ENCODE data around the gene SYPL2.
"Not testable (repeated sequence)": the region's sequence is repeated elsewhere in the genome, so short reads cannot be mapped to it uniquely, and the experiment has no call there.

Gene SYPL2

DNA sequence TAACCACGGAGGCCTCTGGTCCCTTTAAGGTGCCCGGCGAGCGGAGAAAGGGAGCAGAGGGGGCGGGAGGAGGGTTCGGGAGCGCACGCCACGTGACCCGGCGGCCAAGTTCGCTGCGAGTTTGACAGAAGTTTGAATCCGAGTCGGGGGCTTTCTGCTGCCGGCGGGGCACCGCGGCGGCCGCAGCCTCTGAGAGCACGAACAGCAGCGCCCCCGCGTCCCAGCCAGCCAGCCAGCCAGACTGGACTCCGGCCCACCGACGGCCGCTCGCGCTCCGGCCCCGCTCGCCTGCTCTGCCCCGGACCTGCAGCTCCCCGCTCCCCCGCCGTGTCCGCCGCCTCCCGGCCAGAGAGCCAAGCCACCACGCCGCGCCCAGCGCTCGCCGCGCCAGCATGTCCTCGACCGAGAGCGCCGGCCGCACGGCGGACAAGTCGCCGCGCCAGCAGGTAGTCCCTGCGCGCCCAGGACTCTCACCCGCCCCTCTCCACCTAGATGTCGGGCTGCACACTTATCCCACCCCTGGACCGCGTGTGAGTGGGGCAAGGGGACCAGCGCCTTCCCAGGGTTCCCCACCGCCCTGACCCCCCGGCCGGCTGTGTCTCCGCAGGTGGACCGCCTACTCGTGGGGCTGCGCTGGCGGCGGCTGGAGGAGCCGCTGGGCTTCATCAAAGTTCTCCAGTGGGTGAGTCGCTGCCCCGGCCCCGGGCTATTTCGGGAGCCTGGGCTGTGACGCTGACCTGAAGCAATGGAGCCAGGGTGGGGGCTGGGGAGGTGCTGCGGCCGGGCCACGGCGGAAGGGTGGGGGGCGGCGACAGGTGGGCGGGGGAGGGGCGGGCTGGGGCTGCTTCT is at the start of gene SYPL2:
TSS of gene SYPL2 (plus strand) at position 95 of the 849 bp plus-strand sequence. CDS start at position 393, 298 bp downstream.
- DNase-seq (ENCODE audit: low read depth): no peak

GRCh38 chr1:109423498-109423897 is 42.8 kb upstream of the SYPL2 start:
- DNase-seq (ENCODE audit: low read depth): no peak

DNA sequence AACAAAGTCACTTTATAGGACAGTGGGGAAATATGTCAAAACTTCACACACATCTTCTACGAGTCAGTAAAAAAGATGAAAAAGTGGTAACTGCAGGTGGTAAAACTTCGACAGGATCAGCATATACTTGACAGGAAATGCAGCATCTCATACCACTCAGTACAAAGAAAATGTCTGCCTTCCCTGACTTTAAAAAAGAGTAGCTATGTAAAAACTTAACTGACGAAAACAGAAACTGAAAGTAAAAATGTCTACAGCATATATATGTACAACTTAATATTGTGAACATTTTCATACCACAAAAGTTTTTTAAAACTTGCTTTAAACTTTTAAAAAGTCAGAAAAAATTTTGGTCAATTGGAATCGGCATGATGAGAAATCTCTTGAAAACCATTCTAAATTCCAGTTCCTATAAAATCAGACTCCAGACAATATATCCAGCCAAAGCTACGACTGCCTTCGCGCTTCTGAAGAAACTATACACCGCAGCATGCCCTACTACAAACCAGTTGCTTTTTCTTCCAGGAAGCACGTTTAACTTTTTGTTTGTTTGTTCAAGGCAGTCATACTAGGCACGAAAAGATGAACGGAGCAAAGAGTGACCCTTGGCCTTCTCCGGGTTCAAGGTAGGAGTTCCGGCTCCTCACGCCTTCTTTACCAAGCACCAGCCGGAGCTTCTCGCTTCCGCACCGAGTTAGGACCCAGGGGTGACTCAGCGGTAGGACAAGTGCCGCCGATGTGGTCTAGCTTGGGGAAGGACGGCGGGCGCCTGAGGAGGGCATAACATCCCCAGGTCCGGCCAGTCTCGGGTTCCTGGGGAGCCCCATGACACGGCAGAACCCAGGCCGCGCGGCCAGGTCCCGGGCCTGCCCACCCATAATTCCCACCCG is 40.7 kb upstream of the SYPL2 start:
- DNase-seq (ENCODE audit: low read depth): peak; percentile 31

DNA sequence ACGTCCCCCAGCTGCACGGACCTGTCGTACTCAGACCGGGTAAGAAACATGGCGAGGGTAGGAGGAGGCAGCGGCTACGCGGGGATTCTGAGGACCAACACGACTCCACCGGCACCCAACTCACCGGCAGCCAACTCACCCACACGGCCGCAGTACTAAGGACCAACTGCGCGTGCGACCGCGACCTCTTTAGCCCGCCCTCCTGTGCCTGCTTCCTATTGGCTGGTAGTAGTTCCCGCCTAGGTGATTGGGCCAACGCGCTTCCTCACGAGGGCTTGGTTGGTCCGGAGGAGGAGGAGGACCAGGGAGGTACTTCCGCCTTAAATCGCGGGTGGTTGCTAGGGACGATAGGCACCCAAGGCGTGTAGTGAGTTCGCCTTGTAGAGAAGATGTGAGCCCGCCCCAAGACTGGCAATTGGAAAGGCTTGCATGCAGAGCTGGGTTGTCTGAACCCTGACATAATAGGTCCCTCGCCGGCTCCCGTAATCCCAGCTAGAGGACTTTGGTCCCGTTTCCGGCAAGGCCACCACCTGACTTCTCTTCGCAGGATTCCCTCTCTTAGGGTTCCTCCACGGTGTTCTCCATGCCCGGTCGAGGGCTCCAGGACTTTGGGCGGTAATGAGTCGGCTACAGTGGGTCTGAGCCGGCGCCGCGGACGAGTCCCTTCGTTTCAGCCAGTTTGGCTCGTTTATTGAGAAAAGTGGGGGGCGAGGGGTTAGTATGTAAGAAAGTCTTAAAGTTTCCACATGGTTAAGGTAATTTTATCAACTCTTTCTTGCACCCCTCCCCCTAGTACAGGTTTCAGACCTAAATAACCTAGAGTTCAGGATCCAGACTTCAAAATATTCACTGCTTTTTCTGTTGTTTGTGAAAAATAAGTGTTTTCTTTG is 39.8 kb upstream of the SYPL2 start, which contains the start of gene PSMA5:
TSS of gene PSMA5 (minus strand) at position 168 of the 890 bp plus-strand sequence. CDS start at position 50, 118 bp downstream.
- peak; percentile 97 for DNase-seq (ENCODE audit: low read depth)

DNA sequence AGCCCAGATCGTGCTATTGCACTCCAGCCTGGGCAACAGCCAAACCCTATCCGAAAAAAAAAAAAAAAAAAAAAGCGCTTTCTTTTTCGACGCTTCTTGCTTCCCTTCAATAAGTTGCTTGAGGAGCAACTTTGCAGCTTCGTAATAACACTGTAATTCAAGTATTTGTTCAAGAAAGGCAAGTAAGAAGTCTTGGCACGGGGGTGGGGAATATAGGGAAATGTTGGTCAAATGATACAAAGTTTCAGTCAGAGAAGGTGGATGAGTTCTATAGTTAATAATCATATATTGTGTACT is 39.2 kb upstream of the SYPL2 start:
- DNase-seq (ENCODE audit: low read depth): no peak

DNA sequence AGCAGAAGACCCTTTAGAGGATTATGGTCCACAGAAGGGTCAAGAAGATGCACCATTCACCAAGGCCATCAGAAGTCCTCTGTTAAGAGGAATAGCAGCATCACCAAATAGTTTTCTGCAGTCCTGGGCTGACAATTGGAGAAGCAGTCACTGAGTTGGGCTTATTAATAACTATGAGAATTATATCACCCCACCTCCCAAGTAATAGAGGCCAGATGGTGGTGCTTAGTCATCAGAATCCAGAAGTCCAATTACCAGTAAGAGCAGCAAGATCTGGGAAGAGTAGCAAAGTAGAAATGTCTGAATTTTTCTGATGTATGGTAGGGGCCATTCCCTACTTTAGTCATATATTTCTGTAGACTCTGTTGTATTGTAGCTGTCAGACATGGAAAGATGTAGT is 34.0 kb upstream of the SYPL2 start:
- DNase-seq (ENCODE audit: low read depth): no peak

DNA sequence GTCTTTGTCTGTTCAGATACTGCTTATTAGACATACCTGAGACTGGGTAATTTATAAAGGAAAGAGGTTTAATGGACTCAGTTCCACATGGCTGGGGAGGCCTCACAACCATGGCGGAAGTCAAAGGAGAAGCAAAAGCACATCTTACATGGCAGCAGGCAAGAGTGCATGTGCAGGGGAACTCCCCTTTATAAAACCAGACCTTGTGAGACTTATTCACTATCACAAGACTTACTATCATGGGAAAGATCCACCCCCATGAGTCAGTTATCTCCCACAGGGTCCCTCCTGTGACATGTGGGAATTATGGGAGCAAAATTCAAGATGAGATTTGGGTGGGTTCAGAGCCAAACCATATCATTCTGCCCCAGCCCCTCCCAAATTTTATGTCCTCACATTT is 33.0 kb upstream of the SYPL2 start:
- DNase-seq (ENCODE audit: low read depth): no peak

- no peak for DNase-seq (ENCODE audit: low read depth)
Observed at GRCh38 chr1:109434484-109434883, 31.9 kb upstream of the SYPL2 start.

DNA sequence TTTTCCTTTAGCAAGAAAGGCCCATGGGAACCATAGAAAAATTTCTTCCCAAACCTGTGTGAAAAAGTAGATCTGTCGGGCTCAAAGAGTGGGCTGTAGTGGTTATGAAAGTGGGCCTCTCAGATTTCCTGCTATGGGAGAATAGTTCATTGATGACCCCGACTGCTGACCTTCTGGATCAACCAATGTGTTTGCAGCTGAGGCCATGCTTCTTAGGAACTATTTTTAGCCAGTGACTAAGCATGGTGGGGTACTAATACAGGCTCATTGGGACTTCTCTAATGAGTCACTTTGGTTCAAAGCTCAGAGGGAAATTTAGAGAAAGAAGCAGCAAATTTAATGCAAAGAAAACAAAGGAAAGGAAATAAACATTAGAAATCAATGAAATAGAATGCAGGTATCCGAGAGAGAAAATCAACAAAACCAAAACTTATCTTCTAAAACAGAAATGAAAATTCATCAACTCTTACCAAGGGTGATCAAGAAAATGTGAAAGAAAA is 27.5 kb upstream of the SYPL2 start:
- peak; percentile 76 for DNase-seq (ENCODE audit: low read depth)

DNA sequence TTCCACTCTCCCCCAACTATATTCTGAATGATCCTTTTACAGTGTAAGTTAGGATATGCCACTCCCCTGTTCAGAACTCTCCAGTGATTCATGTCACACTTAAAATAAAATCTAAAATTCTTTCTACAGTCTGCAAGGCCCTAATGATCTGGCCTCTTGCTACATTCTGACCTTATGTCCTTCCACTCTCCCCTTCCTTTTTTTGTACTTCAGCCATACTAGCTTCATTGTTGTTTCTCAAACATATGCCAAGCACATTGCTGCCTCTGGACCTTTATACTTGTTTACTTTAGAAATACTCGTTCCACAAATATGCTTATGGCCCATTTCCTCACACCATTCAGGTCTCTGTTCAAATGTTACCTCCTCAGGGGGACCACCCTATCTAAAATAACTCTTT is 25.3 kb upstream of the SYPL2 start:
- peak; percentile 31 for DNase-seq (ENCODE audit: low read depth)

GRCh38 chr1:109443476-109443875 is 22.9 kb upstream of the SYPL2 start:
- no peak for DNase-seq (ENCODE audit: low read depth)

DNA sequence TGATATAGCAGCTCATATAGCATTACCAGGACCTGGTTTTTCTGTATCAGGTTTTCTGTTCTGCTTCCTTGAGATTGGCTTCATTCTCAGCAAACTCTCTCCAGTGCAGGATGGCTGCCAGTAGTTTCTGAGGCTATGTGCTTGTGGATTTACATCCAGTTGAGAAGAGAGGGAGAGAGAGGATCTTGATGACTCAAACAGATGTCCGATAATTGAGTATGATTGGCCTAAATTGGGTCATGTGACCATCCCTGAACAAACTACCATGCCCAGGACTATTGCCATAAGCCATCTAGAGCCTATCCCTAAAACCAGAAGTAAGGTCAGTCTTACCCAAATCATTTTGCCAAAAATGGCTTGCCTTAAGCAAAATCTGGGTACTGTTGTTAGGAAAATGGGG is 22.0 kb upstream of the SYPL2 start:
- no peak for DNase-seq (ENCODE audit: low read depth)

GRCh38 chr1:109445949-109446695 is 20.2 kb upstream of the SYPL2 start:
- not testable (repeated sequence) for DNase-seq (ENCODE audit: low read depth)

DNA sequence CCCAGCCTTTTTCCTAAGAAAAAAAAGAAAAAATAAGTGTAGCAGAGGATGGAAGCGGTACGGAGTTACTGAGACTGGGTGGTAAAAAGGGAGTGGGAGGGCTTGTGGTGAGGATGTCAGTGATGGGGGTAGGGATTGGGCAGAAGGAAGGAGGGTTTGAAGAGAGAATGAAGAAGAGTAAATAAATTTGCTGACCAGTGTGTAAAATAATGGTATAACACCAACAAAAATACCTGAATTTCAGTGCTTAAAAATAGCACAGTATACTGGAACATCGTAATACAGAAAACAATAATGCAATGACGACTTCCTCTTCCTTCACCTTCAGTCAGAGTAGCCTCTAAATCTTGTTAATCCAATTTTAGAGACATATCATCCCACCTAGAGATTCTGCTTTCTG is 18.8 kb upstream of the SYPL2 start:
- DNase-seq (ENCODE audit: low read depth): no peak

DNA sequence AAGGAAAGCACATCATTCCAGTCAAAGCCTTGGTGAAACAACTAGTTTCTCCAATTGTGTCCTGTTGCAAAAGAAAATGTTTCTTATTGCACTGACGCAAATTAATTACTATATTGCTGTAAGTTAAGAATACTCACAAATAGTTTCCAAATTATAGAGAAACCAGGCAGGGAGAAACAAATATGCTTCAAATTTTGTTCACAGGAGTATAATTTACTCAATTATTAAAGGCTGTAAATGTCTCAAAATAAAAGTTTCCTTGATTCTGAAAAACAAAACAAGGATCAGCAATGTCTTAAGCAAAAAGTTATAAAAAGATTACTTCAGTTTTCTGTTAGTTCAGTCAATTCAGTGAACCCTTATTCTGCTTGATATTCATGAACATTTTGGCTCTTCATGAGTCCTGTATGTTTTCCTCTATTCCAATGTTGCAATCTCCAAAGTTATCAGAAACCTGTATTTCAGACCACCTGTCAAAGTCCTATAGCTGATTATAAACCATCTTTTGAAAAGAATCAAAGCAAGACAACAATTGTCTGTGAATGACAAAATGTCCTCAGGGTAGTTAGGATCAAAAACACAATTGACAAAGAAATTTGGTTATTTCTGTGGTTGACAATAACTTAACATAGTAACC is 11.7 kb upstream of the SYPL2 start:
- DNase-seq (ENCODE audit: low read depth): no peak

GRCh38 chr1:109457819-109458218 is 8.5 kb upstream of the SYPL2 start:
- no peak for DNase-seq (ENCODE audit: low read depth)

DNA sequence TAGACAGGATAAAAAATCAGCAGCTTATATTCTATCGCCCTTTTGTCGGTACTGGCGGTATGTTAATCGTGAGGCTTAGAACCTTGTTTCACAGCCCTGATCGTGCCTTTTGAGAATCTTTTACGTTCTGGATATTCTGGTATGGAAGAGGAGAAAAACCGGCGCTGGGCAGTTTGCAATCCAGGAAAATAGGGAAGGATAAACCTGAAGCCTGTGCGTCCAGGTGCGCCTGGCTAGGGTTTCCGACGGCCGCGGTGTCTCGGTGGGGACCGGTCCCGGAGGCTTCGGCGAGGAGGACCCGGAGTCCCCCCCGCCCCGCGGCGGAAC is 258 bp upstream of the SYPL2 start:
- no peak for DNase-seq (ENCODE audit: low read depth)

DNA sequence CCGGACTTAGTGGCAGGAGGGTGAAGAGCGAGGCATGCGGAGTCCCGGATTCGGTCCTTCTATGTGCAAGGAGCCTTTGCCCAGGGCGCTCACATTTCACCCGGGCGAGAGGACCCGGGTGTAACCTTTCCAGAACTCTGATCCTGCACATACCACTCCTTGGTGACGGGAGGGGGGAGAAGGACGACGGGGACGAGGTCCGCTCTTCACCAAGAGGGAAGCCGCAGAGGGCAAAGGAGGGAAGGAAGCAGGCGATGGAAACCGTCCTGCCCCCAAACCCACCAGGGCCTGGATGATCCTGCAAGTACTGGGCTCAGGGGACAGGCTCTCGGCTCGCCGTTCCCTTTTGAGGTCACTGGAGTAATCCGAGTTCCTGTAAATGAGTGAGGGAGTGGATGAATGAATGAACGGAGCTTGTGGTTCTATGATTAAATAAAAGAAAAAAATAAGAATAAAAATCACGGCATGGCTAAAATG is 993 bp downstream of the SYPL2 start:
- no peak for DNase-seq (ENCODE audit: low read depth)

DNA sequence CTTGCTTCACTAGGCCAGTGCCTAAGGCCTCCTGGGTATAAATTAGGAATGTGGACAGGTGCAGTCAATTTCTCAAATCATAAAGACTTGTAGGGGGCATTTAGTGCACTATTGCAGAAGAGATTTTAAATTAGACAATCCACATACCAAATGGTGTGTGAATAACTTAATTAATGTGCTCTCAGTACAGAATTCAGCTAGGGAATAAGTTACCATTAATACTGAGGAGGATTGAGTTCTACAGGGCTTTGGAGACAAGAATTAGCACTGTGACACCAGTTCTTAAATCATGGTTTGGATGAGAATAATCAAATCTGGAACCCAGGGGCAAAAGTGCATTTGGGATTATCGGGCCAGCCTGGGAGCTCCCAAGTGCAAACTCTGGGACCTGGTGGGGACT is 1.7 kb downstream of the SYPL2 start:
- no peak for DNase-seq (ENCODE audit: low read depth)

DNA sequence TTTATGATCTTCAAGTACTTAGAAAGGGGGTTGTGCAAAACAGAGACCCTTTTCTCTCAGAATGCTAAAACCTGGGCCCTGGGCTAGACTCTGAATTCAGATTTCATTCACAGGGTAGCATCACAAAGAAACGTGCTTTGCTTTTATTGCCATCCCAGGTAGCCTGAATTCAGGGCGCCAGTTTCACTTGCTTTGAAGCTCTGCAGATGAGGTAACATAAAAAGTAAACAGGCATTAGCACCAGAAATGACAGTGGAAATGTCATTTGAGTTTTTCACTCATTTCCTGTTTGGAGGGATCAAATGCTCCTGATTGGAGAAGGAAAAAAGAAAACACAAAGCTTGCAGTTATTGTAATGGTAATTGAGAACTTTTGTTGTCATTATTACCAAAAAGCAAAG is 2.6 kb downstream of the SYPL2 start:
- DNase-seq (ENCODE audit: low read depth): no peak

DNA sequence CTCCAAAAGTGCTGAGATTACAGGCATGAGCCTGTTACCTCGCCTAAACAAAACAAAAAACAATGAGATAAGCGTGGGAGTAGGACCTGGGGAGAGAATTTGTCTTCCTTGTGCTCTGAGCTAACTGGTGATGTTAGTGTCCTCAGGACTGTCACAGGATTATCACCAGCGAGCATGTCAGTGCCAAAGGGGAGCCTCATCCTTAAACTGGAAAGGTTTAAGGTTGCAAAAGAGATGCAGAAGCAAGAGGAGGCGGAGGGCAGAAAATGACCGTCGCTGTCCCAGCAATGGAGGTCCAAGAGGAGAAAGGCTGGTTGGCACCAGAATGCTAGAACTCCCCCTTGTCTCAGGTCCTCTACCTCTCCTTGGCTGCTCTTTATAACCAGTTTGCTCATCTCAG is 3.9 kb downstream of the SYPL2 start:
- DNase-seq (ENCODE audit: low read depth): no peak

Data from HS-5 (cell line).